Stimulated activated CD4-positive, alpha-beta T cell treated with anti-CD3 and anti-CD28 coated beads, Interleukin-1b, Interleukin-23, amount 100 ng/mL, for 24 hours (primary cell): ENCODE measurements around the gene CCR9.

Experiments used
- DNase-seq, 4 experiments: peaks; one replicate each; pipeline ENCODE4 v3.0.0-alpha.2; 2020; ENCODE audit warnings: low read depth in 4 of 4, low spot score in 1 of 4

The CCR9 gene

GRCh38 chr3:45936261-45936660 is 49.9 kb downstream of the CCR9 start:
- no peak for DNase-seq

GRCh38 chr3:45937206-45938042 is 51.1 kb downstream of the CCR9 start:
- no peak for DNase-seq

GRCh38 chr3:45938043-45938435 is 51.7 kb downstream of the CCR9 start:
- no peak for DNase-seq

GRCh38 chr3:45938864-45939263 is 52.5 kb downstream of the CCR9 start:
- peak; percentile 67 to 88 (median 79) for DNase-seq

- no peak for DNase-seq
Measured at GRCh38 chr3:45939341-45939771, 53.0 kb downstream of the CCR9 start.

- no peak for DNase-seq
Measured at GRCh38 chr3:45940004-45940780, 53.8 kb downstream of the CCR9 start.

- no peak for DNase-seq
Measured at GRCh38 chr3:45940781-45941365, 54.5 kb downstream of the CCR9 start.

GRCh38 chr3:45942051-45942825 is 55.9 kb downstream of the CCR9 start:
- no peak for DNase-seq

GRCh38 chr3:45943207-45943846 is 57.0 kb downstream of the CCR9 start, which contains the start of gene CXCR6:
CXCR6 (plus strand) TSS chr3:45943464; CDS start chr3:45946482, 3,018 bp downstream.
- DNase-seq: peak in 1 of 4 experiments; percentile 19

- DNase-seq: no peak
Measured at GRCh38 chr3:45944830-45945620, 58.7 kb downstream of the CCR9 start.

GRCh38 chr3:45946307-45946706 is 60.0 kb downstream of the CCR9 start:
- no peak for DNase-seq

GRCh38 chr3:45946875-45947274 is 60.5 kb downstream of the CCR9 start:
- no peak for DNase-seq

- no peak for DNase-seq
Measured at GRCh38 chr3:45947361-45947760, 61.0 kb downstream of the CCR9 start.

- no peak for DNase-seq
Measured at GRCh38 chr3:45948311-45948781, 62.0 kb downstream of the CCR9 start.

GRCh38 chr3:45948881-45949280 is 62.5 kb downstream of the CCR9 start:
- DNase-seq: no peak

- DNase-seq: no peak
Measured at GRCh38 chr3:45949432-45949831, 63.1 kb downstream of the CCR9 start.

- no peak for DNase-seq
Measured at GRCh38 chr3:45950131-45950530, 63.8 kb downstream of the CCR9 start.

- peak in 1 of 4 experiments; percentile 25 for DNase-seq
Measured at GRCh38 chr3:45950686-45951600, 64.6 kb downstream of the CCR9 start.
